Measurements from ENCODE around the gene MGAT3.

DNA sequence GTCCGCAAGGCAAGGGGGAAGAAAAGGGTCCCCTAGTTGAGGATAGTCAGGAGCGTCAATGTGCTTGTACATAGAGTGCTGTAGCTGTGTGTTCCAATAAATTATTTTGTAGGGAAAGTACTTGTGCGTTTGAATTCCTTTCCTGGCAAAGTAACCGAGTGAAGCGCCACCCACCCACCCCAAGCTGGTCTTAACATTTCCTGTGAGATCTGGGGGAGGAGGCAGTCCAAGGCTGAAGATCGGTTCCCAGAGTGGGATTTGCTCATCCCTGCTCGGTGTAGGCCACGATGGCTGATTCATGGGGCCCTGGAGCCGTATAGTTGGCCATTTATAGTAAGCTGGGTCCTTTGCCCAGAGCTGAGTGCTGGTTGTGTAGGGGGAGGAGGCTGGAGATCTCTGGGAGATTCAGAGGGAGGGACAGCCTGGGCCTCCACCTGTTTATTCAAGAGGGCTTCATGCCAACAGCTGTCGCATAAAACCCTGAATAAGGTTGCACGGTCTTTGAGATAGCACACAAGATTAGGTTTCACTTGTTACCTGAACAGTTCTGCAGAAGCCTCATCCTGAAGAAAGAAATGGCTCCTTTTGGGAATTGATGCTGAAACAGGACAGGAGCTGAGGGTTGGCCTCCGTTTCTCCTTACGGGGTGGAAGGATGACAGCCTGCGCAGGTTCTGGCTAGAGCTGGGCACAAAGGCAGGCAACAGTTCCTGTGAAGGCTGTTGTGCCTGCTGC, 65.9 kb downstream of the MGAT3 start:
- TF ChIP-seq EZH2 (IDR thresholded peaks at IDR 0.05) (no peak), POLR2AphosphoS5 (IDR thresholded peaks at IDR 0.05; ENCODE audit: borderline replicate concordance, low read depth, low read length) (no peak)

Data from SK-N-MC (cell line).